ENCODE results near the gene STRIP1. TPM values are rescaled to one million over a fixed set of nuclear protein-coding genes. Genes with fewer than 3 reads are reported as not detected.

Gene STRIP1
- total RNA-seq, 1 donor, result 52.2 TPM

- H3K4me3 ChIP-seq (ENCODE audit: low read depth, low read length), result no peak overlapping the region
- DNase-seq (ENCODE audit: low read depth), result no peak
- TF ChIP-seq CTCF (IDR thresholded peaks at IDR 0.05; ENCODE audit: insufficient read depth, low read depth, low read length), result no peak
Measured at GRCh38 chr1:110065841-110066240, 31.4 kb downstream of the STRIP1 start.

- TF ChIP-seq CTCF (IDR thresholded peaks at IDR 0.05; ENCODE audit: insufficient read depth, low read depth, low read length), result no peak
- no peak for DNase-seq (ENCODE audit: low read depth)
- no peak overlapping the region for H3K4me3 ChIP-seq (ENCODE audit: low read depth, low read length)
Measured at GRCh38 chr1:110067479-110067892, 33.1 kb downstream of the STRIP1 start.

- TF ChIP-seq CTCF (IDR thresholded peaks at IDR 0.05; ENCODE audit: insufficient read depth, low read depth, low read length), result no peak
- no peak overlapping the region for H3K4me3 ChIP-seq (ENCODE audit: low read depth, low read length)
- no peak for DNase-seq (ENCODE audit: low read depth)
Measured at GRCh38 chr1:110067893-110068645, 33.6 kb downstream of the STRIP1 start.

- H3K4me3 ChIP-seq (ENCODE audit: low read depth, low read length), result no peak overlapping the region
- TF ChIP-seq CTCF (IDR thresholded peaks at IDR 0.05; ENCODE audit: insufficient read depth, low read depth, low read length), result no peak
- DNase-seq (ENCODE audit: low read depth), result no peak
Measured at GRCh38 chr1:110068646-110069403, 34.4 kb downstream of the STRIP1 start.

- TF ChIP-seq CTCF (IDR thresholded peaks at IDR 0.05; ENCODE audit: insufficient read depth, low read depth, low read length), result no peak
- no peak overlapping the region for H3K4me3 ChIP-seq (ENCODE audit: low read depth, low read length)
- no peak for DNase-seq (ENCODE audit: low read depth)
Measured at GRCh38 chr1:110069404-110070281, 35.2 kb downstream of the STRIP1 start.

GRCh38 chr1:110070282-110070669 is 35.9 kb downstream of the STRIP1 start:
- no peak overlapping the region for H3K4me3 ChIP-seq (ENCODE audit: low read depth, low read length)
- no peak for DNase-seq (ENCODE audit: low read depth)
- TF ChIP-seq CTCF (IDR thresholded peaks at IDR 0.05; ENCODE audit: insufficient read depth, low read depth, low read length), result no peak

Measured in fibroblast of villous mesenchyme (primary cell).